HG03378 (cell line): ENCODE data around the gene CACNA2D1.
A peak's percentile ranks its signal among the peaks of the same experiment; 100 is the strongest.

Experiments
- ATAC-seq: cut with Tn5 transposase; IDR thresholded peaks from one replicate; pipeline ENCODE4 v1.9.1; 2021; ENCODE audit warnings: mild to moderate bottlenecking, moderate library complexity; ENCODE audit not compliant: unreplicated experiment

CACNA2D1 gene

GRCh38 chr7:82443547-82444219 lies at the start of gene CACNA2D1:
CACNA2D1 (minus strand) TSS chr7:82443777.
- no peak for ATAC-seq

DNA sequence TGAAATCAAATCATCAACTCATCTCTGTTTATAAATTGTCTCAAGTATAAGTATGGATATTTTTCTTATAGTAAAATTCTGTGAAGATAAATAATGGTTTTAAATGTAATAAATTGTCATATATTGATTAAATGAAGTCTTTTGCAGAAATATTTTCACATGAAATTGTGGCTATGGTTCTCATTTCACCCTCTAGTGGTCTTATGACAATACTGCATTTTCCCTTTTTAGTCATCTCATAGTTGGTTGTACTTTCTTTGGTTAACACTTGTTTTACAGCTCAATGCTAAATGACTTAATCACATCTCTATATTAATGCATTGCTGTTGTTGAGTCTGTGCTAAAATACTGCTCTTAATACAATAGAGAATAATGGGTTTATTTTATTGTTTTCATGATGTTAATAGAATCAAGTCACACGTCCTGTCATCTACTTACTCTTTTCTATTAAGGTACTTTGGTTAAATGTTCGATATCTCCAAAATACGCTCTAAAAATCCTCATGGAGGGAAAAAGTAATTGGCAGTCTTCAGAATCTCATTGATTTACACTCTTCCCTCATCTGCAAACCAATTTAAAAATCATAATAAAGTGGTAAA lies 38.0 kb upstream of the CACNA2D1 start:
- peak; percentile 75 for ATAC-seq

DNA sequence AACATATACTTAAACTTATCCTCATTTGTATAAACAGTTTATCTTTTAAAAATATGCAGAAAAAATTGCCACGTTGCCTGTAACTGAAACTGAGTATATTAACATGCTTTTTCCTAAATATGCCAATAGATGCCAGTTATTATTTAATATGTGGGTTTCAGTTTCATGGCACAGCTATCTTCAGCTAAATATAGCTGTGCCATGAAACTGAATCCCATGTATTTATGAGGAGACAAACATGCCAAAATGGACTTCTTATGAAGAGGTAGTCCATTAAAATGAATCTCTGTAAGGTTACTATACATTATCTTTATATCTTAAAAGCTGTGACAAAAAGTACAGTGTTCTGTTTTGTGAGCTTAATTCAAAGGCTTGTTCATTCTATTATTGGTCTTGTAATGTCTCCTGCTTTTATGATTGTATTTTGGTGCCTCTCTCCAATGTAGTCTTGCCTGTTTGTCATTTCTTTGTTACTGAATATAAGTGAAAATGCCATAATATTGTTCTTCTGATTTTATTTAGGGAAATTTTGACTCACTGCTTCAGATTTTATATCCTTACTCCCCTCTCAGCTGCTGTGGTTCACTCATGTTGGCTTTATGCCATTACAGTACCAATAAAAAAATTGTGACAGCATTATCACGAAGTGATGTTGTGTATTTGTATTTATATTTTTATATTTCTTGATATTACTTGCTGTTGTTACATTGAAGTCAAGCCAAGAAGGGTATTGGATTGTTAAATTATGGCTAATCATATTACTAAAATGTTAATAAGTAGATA lies 34.3 kb upstream of the CACNA2D1 start:
- no peak for ATAC-seq

- no peak for ATAC-seq
Measured at GRCh38 chr7:82472966-82473365, 29.4 kb upstream of the CACNA2D1 start.

GRCh38 chr7:82471351-82472020 lies 27.9 kb upstream of the CACNA2D1 start:
- no peak for ATAC-seq

- ATAC-seq = no peak
Measured at GRCh38 chr7:82469207-82469606, 25.6 kb upstream of the CACNA2D1 start.

DNA sequence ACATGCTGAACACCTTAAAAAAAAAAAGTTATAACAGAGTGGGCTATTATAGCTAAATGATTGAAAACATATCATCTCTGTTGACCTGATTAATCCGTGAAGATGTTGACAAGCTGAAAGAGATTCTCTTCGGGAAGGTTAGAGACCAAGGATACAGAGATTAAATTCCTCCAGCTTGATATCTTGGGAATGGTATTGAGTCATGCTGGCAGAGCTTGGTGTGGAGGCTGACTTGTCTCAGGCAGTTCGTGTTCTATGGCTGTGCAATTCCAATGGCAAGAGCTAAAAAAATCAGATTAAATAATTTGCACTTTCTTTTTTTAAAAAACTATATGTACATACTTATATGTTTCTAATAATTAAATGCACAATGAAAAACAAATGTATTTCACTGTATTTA lies 24.9 kb upstream of the CACNA2D1 start:
- no peak for ATAC-seq

DNA sequence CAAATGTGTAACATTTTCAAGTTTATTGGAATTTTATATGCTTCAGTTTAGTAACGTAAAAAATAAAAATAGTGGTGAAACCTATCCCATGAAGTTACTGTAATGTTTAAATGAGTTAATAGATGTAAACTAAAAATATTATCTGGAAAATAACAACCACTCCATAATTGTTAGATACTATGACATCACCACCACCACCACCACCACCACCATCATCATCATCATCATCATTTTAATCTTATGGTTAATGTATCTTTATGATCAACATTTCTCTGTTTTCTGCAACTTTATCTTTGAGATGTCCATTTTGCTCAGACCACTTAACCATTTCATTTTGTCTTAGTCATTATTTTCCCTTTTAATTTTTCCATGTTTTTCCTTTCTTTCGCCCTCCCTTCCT lies 23.4 kb upstream of the CACNA2D1 start:
- ATAC-seq = no peak

- no peak for ATAC-seq
Measured at GRCh38 chr7:82464372-82464771, 20.8 kb upstream of the CACNA2D1 start.

DNA sequence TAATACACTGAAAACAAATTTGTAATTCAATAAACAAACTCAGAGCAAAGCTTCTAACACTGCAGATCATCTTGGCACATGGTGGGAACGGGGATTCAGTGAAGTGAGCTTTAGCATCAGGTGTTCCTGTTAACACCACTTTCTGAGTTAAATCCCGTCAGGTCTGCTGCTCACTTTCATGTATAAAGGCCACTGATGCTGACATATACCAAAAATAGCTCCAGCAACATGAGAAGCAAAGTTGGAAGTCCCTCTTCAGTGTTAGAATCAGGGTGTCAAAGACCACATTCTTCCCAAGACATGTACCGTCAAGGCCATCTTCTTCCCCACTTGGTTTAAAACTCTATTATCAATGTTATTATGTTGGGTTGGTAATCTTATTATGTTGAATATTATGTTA lies 11.7 kb upstream of the CACNA2D1 start:
- ATAC-seq = no peak

DNA sequence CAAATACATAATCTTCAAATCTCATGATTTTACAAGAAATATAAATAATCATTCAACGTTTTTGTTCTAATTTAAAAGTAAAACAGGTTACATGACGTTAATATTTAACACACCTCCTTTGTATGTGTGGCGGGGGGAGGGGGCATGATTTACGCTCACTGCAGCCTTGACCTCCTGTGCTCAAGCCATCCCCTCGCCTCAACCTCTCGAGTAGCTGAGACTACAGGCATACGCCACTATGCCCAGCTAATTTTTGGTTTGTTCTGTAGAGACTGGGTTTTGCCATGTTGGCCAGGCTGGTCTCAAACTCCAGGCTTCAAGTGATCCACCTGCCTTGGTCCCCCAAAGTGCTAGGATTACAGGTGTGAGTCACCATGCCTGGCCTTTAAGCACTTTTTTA lies 7.2 kb upstream of the CACNA2D1 start:
- ATAC-seq = no peak

GRCh38 chr7:82449910-82450309 lies 6.3 kb upstream of the CACNA2D1 start:
- ATAC-seq = no peak

DNA sequence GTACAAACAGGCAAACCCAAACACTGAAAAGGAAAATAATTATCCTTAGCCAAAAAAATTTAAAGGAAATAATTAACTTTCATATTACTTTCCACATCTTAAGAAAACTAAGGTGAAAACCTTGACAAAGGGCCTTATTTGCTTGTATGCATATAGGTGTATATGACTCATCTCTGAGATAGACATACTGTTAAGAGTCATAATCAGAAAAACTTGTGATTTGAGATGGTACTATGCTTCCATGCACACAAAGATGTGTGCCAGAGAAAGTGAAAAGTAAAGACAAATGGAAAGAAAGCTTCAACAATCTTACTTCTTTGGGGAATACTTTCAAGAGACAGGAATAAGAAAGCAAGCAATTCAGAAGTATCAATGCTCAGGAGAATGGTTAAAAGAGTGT lies 3.3 kb upstream of the CACNA2D1 start:
- ATAC-seq = no peak

DNA sequence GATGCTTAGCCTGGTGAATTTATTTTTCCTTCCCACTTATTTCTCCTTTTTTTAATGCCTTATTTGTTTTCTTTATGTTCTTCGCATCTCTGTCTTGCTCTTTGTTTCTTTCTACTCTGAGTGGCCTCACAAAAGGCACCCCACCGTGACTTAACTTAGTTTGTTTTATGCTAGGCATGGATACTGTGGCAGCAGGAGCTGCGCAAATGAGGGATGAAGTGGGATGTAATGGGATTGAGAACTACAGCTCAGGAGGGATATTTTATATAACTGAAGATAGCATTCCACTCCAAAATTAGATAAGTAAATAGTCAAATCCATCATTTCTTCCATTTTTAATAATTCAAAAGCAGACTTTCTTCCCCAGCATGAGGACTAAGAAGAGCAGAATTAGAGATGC lies 1.7 kb upstream of the CACNA2D1 start:
- no peak for ATAC-seq

- no peak for ATAC-seq
Measured at GRCh38 chr7:82444220-82444909, 788 bp upstream of the CACNA2D1 start.

- ATAC-seq = no peak
Measured at GRCh38 chr7:82443036-82443546, 486 bp downstream of the CACNA2D1 start.

DNA sequence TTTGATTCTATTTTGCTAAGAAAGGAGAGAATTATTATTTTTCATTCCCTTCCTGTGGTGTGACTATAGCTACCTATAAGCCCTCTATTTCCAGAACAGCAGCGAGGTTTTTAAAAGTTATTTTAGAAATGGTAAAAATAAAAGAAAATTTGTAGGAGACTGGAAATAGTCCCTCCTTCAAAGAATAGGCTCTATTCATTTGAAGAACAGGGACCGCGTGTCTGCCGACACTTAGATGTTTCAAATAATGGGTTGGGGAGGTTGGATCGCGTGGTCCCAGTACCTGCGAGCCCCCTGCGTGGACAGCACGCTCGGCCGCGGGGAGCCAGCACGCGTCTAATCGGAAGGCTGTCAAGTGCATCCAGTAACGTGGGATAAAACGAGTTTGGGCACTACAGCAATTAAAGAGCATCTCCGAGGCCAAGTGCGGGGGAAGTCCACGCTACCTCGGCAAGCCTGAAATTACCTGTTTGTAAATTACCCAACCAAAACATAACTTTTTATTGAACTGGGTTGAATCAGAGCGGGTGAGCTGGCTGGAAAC lies 1.0 kb downstream of the CACNA2D1 start:
- no peak for ATAC-seq

GRCh38 chr7:82441669-82442478 lies 1.7 kb downstream of the CACNA2D1 start:
- no peak for ATAC-seq

DNA sequence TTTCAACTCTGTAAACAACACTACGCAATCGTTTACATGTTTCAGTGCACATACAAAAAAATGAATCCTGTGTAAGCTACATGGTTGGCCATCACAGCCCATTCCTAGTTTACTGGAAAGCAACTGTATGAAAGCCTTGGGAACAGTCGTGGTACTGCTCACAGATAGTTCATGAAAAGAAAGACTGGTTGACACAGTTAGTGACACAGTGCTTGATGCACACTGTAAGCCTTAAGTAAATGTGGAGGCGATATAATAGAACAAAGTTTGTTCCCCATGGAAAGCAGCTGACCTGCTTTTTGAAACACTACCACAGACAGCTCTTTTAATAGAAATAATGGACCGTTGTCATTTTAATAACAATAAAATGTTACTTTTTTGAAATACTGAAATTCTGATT lies 5.1 kb downstream of the CACNA2D1 start:
- no peak for ATAC-seq

GRCh38 chr7:82435769-82436168 lies 7.8 kb downstream of the CACNA2D1 start:
- ATAC-seq = no peak
